Duodenal mucosa (tissue), 2 donors: ENCODE results near the gene RILPL1.
"Not testable (repeated sequence)": the region's sequence is repeated elsewhere in the genome, so short reads cannot be mapped to it uniquely, and the experiment has no call there.

Experiments
- H3K27ac ChIP-seq: one replicate; pipeline ENCODE4 v1.7.0; 2013; ENCODE audit warnings: low read depth, low read length
- H3K27me3 ChIP-seq, 2 donors: one replicate each; pipeline ENCODE4 v1.7.0; 2013; ENCODE audit warnings: low read length in 2 of 2, control low read depth in 1 of 2; ENCODE audit not compliant: insufficient read depth in 2 of 2, control insufficient read depth in 1 of 2
- H3K36me3 ChIP-seq, 2 donors: one replicate each; pipeline ENCODE4 v1.7.0; 2013; ENCODE audit warnings: low read length in 2 of 2, control low read depth in 1 of 2; ENCODE audit not compliant: insufficient read depth in 2 of 2, control insufficient read depth in 1 of 2
- H3K4me1 ChIP-seq, 2 donors: one replicate each; pipeline ENCODE4 v1.7.0; 2013; ENCODE audit warnings: low read length in 2 of 2, control low read depth in 1 of 2; ENCODE audit not compliant: insufficient read depth in 2 of 2, control insufficient read depth in 1 of 2
- H3K4me3 ChIP-seq, 2 donors: one replicate each; pipeline ENCODE4 v1.7.0; 2013; ENCODE audit warnings: low read length in 2 of 2, low read depth in 1 of 2
- H3K9ac ChIP-seq, 2 donors: one replicate each; pipeline ENCODE4 v1.7.0; 2013; ENCODE audit warnings: low read length in 2 of 2, low read depth in 1 of 2
- H3K9me3 ChIP-seq, 2 donors: one replicate each; pipeline ENCODE4 v1.7.0; 2013; ENCODE audit warnings: low read length in 2 of 2, control low read depth in 1 of 2; ENCODE audit not compliant: control insufficient read depth in 1 of 2

The RILPL1 gene

DNA sequence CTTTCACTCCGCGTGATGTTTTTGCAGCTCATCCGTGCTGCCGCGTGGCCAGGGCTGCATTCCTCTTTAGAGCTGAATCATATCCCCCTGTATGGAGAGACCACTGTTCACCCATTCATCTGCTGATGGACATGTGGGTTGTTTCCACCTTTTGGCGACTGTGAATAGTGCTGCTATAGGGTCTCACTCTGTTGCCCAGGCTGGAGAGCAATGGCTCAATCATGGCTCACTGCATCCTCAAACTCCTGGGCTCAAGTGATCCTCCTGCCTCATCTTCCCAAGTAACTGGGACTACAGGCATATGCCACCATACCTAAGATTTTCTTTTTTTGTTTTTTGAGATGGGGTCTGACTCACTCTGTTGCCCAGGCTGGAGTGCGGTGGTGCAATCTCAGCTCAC is 36.5 kb downstream of the RILPL1 start:
- no peaks in the 10 kb centered on the region for H3K9me3 ChIP-seq
- H3K9ac ChIP-seq, result no peak overlapping the region
- H3K4me3 ChIP-seq, result no peak overlapping the region
- peaks cover 0 to 6% of the 10 kb centered on the region in 2 donors for H3K36me3 ChIP-seq
- no peaks in the 10 kb centered on the region for H3K27me3 ChIP-seq
- H3K27ac ChIP-seq, result no peak overlapping the region
- H3K4me1 ChIP-seq, result no peaks in the 10 kb centered on the region

DNA sequence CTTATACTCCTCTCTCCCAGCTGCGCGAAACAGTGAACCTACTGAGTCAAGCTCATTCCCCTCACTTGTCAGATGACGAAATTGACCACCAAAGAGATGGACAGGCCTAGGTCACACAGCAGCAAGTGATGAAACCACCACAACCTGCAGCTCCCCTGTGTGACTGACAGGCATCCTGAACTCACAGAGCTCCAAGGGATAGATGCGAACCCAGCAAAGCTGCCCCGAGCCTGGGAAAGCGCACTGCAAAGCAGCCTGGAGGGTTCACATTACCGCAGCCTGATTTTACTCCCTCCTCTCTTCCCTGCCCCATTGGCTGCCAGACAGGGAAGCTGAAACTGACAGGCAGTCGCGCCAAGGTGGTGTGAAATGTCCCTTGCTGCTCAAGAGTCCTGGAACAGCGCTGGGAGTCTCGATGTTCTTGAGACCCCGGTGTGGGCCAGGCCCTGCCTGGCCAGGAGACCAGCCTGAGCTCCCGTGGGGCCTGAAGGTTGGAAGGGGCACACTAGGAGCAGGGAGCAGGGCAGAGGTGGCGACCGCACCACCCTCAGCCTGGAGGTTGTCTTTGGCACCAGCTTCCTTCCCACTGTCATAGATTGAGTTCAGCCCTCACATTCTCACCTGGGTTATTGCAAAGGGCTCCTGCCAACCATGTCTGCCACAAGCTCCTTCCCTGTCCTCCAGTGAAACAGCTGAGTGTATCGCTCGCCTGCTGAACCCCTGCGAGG is 39.2 kb downstream of the RILPL1 start:
- Histone ChIP-seq H3K4me1 (no peaks in the 10 kb centered on the region), H3K27me3 (no peaks in the 10 kb centered on the region), H3K4me3 (no peak overlapping the region), H3K9me3 (no peaks in the 10 kb centered on the region), H3K36me3 (peaks cover 0 to 6% of the 10 kb centered on the region in 2 donors), H3K9ac (no peak overlapping the region), H3K27ac (no peak overlapping the region)

DNA sequence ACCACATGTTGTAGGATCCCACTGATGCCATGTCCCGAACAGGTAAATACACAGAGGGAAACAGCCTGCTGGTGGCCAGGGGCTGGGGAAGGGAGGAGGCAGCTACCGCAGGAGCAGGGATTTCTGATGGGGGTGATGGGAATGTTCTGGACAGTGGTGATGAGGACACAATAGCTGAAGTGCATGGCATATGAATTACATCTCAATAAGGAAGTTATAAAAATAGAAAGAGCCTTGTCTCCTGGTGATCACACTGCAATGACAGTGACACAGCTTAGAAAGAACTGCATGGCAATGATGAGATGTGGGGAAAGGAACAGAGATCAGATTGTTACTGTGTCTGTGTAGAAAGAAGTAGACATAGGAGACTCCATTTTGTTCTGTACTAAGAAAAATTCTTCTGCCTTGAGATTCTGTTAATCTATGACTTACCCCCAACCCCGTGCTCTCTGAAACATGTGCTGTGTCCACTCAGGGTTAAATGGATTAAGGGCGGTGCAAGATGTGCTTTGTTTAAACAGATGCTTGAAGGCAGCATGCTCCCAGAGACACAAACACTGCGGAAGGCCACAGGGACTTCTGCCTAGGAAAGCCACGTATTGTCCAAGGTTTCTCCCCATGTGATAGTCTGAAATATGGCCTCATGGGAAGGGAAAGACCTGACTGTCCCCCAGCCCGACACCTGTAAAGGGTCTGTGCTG is 41.0 kb downstream of the RILPL1 start:
- not testable (repeated sequence) for H3K9me3 ChIP-seq, H3K27ac ChIP-seq, H3K27me3 ChIP-seq, H3K36me3 ChIP-seq, H3K9ac ChIP-seq, H3K4me3 ChIP-seq, H3K4me1 ChIP-seq

DNA sequence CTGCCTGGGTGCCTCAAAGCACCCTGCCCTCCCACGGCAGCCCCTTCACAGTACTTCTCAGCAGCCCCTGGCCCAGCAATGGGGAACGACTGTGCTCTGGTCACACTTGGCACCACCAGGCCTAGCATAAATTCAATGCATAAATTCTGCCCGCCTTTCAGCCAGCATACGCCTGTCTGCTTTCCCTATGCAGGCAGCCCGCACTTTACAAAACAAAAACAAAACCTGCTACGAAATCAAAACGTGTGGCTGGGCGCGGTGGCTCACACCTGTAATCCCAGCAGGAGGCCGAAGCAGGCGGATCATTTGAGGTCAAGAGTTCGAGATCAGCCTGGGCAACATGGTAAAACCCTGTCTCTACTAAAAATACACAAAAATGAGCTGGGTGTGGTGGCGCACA is 42.0 kb downstream of the RILPL1 start:
- Histone ChIP-seq H3K27me3 (no peaks in the 10 kb centered on the region), H3K36me3 (no peaks in the 10 kb centered on the region), H3K9ac (no peak overlapping the region), H3K4me3 (no peak overlapping the region), H3K27ac (no peak overlapping the region), H3K4me1 (no peaks in the 10 kb centered on the region), H3K9me3 (no peaks in the 10 kb centered on the region)

DNA sequence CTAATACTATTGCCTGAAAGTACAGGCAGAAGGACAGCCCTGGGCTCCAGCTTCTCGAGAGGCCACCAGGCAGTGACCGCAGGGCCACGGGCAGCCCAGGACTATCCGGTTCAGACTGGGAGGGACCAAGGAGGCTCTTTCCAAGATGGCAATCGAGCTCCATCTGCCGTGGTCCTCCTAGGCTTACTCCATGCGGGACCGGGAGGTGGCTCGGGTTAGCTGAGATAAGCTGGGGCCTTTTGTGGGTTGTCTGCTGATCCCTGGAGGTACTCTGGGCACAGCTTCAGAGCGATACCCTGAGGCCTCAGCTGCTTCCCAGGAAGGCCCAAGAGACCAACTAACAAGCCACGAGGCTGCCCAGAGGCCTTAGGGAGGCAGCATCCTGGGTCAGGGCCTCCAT is 42.5 kb downstream of the RILPL1 start:
- H3K9me3 ChIP-seq, result no peaks in the 10 kb centered on the region
- H3K9ac ChIP-seq, result no peak overlapping the region
- H3K27ac ChIP-seq, result no peak overlapping the region
- no peaks in the 10 kb centered on the region for H3K27me3 ChIP-seq
- no peaks in the 10 kb centered on the region for H3K4me1 ChIP-seq
- H3K36me3 ChIP-seq, result no peaks in the 10 kb centered on the region
- H3K4me3 ChIP-seq, result no peak overlapping the region

DNA sequence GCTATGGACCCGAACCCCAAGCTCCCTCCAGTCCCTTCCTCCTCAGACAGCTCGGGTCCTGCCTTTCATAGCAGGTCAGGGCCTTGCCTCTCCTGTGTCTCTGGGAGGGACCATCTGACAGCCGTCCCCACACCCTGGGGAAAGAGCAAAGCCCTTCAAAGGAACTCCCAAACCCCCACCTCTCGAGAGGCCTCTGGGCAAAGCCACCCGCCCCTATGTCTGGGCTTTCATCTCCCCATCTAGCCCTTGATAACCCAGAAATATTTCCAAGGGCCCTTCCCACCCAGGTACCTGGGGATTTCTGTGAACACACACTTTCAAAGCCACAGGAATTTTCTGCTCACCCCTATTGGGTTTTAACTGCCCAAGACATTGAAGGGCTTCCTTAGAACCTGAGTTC is 43.4 kb downstream of the RILPL1 start:
- no peak overlapping the region for H3K4me3 ChIP-seq
- H3K4me1 ChIP-seq, result no peaks in the 10 kb centered on the region
- H3K9ac ChIP-seq, result no peak overlapping the region
- H3K27me3 ChIP-seq, result no peaks in the 10 kb centered on the region
- H3K36me3 ChIP-seq, result no peaks in the 10 kb centered on the region
- H3K9me3 ChIP-seq, result no peaks in the 10 kb centered on the region
- H3K27ac ChIP-seq, result no peak overlapping the region

DNA sequence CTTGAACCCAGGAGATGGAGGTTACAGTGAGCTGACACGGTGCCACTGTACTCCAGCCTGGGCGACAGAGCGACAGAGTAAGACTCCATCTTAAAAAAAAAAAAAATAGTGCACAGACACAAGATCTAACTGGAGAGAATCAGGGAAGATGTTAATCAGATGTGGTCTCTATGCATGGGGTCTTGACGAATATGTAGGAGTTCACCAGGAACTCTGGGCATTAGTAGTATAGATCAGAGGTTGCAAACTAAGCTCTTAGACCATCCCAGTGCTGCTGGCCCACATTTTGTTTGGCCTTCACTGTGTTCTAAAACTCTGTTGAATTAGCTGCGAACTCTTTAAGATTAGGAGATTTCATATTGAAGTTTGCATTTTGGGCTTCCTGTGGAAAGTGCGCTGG is 43.9 kb downstream of the RILPL1 start:
- H3K4me3 ChIP-seq, result no peak overlapping the region
- no peak overlapping the region for H3K9ac ChIP-seq
- H3K9me3 ChIP-seq, result no peaks in the 10 kb centered on the region
- H3K27ac ChIP-seq, result no peak overlapping the region
- H3K36me3 ChIP-seq, result no peaks in the 10 kb centered on the region
- no peaks in the 10 kb centered on the region for H3K4me1 ChIP-seq
- no peaks in the 10 kb centered on the region for H3K27me3 ChIP-seq

DNA sequence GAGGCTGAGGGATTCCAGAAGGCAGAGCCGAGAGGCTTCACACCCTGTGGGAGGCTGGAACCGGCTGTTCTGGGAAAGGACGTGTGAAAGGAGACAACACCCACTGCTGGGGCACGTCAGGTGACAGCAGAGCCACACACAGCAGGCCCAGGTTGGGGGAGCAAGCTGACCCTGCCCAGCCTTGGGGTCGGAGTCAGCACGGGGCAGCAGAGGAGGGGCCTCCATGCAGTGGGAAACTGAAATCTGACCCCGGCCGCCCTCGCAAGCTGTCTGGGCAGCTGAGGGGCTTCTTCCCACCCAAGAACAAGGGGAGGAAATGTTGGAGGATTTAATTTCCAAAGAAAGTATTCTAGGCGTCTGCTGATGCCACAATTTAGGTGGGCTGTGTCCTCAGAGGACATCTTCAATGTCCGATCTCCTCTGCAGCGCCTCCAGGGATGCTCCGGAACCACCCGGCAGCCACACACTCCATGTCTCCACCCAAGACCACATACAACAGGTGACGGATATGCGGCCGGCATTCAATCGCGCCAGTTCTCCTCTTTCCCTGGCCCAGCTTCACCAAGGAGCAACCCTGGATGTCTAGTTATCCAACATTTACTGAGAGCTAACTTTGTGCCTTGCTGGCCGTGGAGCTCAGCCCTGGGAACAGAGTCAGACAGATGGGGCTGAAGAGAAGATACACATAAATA is 44.8 kb downstream of the RILPL1 start:
- no peaks in the 10 kb centered on the region for H3K4me1 ChIP-seq
- no peaks in the 10 kb centered on the region for H3K9me3 ChIP-seq
- no peak overlapping the region for H3K27ac ChIP-seq
- H3K9ac ChIP-seq, result no peak overlapping the region
- no peaks in the 10 kb centered on the region for H3K27me3 ChIP-seq
- no peak overlapping the region for H3K4me3 ChIP-seq
- peaks cover 0 to 2% of the 10 kb centered on the region in 2 donors for H3K36me3 ChIP-seq

DNA sequence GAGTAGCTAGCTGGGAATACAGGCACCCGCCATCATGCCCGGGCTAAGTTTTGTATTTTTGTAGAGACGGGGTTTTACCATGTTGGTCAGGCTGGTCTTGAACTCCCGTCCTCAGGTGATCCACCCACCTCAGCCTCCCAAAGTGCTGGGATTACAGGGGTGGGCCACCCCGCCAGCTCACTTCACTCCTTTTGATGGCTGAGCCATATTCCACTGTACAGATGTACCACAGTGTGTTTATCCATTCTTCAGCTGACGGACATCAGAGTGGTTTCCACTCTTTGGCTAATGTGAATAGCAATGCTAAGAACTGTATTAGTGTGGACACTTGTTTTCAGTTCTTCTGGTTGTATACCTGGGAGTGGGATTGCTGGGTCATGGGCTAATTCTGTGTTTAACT is 46.1 kb downstream of the RILPL1 start:
- no peaks in the 10 kb centered on the region for H3K9me3 ChIP-seq
- H3K4me1 ChIP-seq, result no peaks in the 10 kb centered on the region
- H3K36me3 ChIP-seq, result peaks cover 0 to 3% of the 10 kb centered on the region in 2 donors
- no peak overlapping the region for H3K27ac ChIP-seq
- no peak overlapping the region for H3K4me3 ChIP-seq
- H3K9ac ChIP-seq, result no peak overlapping the region
- H3K27me3 ChIP-seq, result no peaks in the 10 kb centered on the region

DNA sequence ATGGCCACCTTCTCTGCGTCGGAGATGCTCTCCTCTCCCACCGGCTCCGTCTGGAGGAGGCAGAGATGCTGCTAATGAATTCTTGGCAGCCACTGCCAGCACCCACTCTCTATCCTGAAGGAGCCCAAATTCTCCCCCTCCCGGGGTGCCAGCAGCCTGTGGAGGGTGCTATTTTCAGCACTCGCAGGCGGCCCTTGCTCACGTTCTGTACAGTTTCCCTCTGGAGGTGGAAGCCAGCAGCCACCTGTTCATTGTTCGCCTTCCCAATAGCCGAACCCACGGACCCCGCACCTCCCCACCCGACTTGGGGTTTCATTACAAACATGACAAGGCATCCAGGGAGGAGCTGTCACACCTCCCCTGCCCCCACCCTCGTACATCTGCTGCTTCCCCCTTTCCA is 47.8 kb downstream of the RILPL1 start:
- Histone ChIP-seq H3K27ac (no peak overlapping the region), H3K9me3 (no peaks in the 10 kb centered on the region), H3K27me3 (no peaks in the 10 kb centered on the region), H3K9ac (no peak overlapping the region), H3K4me3 (no peak overlapping the region), H3K36me3 (peaks cover 0 to 3% of the 10 kb centered on the region in 2 donors), H3K4me1 (no peaks in the 10 kb centered on the region)
